ENCODE data around the gene NCK2.

GRCh38 chr2:105714141-105714540 is 30.6 kb upstream of the NCK2 start:
- TF ChIP-seq CTCF (conservative IDR thresholded peaks at IDR 0.05; ENCODE audit: low read depth, low read length) (no peak), EZH2 (IDR thresholded peaks at IDR 0.05; ENCODE audit: borderline replicate concordance, low read depth, low read length, poor library complexity, severe bottlenecking) (no peak)

Measured in A673 (cell line).